Measurements from ENCODE around the gene APOL4.

APOL4 gene

DNA sequence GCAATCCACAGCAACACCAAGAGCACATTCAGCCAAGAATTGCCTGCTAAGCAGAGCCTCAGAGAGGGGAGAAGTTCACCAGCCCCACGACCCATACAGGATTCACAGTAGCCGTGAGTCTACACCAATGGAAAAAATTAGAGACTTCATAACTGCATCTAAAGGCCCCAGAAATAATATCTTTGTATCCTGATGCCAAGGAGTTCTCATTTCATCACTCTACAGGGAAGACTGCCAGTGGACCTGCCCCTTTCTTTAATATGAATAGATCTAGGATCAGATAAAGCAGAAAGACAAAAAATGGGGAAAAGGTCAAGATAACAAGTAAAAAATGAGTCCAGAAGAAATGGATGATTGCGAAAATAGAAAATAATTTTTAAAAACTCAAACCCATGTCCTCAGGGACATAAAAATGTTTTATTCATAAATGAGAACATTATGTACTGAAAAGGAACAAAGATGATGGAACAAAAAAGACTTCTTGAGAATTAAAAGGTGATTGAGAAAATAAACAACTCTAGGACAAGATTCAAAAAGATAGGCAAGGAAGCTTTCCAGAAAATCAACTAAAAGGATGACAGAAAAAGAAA, 50.5 kb downstream of the APOL4 start:
- DNase-seq = no peak

GRCh38 chr22:36149441-36149840, 52.2 kb downstream of the APOL4 start:
- no peak for DNase-seq

DNA sequence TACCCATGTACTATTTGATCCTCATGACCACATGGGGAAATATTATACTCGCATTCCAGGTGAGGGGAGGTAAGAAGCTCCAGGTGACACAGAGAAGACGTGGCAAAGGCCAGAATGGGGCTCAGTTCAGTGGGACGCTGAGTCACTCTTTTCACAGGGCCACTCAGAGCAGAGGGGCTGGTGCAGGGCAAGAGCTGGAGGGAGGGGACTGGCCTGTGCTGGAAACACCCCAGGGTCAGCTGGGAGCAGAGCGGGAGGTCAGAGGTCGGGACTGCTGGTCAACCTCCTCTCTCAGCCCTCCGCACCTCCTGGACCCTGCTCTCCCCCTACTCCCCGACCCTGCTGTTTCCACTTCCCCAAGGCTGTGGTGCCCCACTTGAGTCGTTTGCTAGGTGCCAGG, 53.2 kb downstream of the APOL4 start:
- no peak for DNase-seq

DNA sequence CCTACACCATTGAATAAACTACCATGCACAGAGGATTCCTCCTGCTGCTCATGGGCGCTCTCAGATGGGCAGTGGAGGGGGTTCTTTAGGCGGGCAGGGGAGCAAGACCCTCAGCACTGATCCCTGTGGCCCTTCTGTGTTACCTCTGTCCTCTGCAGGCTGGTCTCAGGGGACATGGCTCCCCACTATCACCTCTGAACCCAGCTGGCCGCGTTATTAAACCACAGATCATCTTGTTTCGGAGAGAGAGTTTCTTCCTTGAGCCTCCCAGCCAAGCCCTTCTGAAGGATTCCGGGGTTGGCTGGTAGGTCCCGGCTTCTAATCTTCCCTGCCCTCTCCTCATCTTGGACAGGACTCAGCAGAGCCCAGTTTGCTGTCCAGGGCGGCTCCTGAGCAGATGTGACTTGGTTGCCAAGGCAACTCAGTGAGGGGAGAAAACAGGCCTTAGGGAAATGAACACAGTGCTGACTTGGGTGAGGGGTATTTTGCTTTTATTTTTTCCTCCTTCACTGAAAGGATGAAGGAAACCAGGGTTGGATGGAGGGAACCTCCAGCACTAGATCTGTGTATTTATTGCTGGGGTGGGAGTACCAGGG, 54.3 kb downstream of the APOL4 start:
- DNase-seq = no peak

DNA sequence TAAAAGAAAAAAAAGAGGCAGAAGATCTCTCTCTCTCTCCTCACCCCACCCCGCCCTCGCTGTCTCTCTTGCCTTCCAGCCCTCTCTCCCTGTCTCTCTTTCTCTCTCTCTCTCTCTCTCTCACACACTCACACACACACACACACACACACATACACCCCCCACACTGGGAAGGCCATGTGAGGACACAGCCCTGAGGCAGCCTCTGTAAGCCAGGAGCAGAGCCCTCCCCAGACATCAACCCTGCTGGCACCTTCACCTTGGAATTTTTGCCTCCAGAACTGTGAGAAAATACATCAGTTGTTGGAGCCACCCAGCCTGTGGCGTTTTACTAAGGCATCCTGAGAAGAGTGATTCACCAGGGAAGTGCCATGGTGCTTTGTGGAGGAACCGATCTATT, 55.7 kb downstream of the APOL4 start:
- DNase-seq = no peak

- peak in 1 of 2 donors; percentile 39 for DNase-seq
Observed at GRCh38 chr22:36144886-36145541, 56.6 kb downstream of the APOL4 start.

- DNase-seq = no peak
Observed at GRCh38 chr22:36143956-36144355, 57.7 kb downstream of the APOL4 start.

DNA sequence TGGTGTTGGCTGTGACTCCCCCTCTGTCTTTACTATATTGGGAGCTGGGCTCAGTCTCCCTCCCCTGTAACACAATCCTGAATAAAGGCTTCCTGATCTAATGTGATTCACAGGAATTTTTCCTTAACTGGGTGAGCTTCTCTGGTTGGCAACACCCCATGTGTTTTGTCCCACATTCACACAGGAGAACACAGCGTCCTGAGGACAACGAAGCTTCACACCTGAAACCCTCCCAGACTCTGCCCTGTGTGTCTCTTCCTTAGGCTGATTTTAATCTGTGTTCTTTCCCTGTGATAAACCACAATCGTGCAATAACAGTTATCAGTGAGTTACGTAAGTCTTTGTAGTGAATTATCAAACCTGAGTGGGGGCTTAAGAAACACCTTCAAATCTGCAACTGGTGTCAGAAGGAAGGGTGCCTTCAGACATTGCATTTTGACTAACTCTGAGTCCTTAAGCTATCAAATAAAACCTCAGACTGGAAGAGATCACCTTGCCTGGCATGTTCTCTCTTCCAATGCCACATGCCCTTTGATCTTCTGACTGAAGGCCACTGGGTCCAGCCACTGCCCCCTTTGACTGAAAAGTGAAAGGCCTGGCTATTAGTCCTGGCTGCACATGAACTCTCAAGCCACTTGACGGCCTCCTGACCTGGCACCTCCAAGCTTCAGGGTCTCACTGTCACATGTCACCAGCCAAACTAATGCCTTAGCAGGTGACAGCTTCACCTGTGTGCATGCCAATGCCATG, 58.4 kb downstream of the APOL4 start:
- no peak for DNase-seq

DNA sequence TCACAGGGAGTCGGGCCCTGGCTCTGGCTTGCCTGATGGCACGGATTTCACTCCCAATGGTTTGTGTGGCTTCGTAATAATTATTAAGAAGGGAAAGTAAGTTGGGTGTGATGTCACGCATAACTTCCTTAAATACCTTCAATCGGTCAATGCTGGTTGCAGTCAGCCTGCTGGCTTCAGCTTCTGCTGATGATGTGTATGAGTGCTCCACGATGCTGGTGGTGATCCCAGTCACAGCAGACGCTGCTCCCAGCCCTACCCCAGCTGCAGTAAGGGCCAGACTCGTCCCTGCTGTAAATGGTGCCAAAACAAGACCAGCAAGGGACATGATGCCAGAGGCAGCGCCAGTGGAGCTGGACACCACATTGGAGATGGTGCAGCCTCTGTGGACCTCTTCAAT, 60.1 kb downstream of the APOL4 start:
- no peak for DNase-seq

All from stimulated activated CD4-positive, alpha-beta T cell treated with anti-CD3 and anti-CD28 coated beads, Interleukin-2, amount 100 ng/mL, for 24 hours (primary cell).